SK-N-MC (cell line): ENCODE measurements around the gene HS1BP3.

Experiments
- DNase-seq: peaks from one replicate; pipeline ENCODE4 v3.0.0-alpha.2; 2011; ENCODE audit warnings: low read depth, low spot score
- H3K27ac ChIP-seq: fragments of 200-600 bp; sonication (generic); 2 replicates; pipeline ENCODE4 v1.5.1; 2016; ENCODE audit warnings: mixed run types
- H3K36me3 ChIP-seq: fragments of 200-600 bp; sonication (generic); 2 replicates; pipeline ENCODE4 v1.6.1; 2017; ENCODE audit warnings: antibody characterized with exemption, low read length, mixed read lengths; ENCODE audit not compliant: insufficient read depth
- H3K4me3 ChIP-seq: fragments of 200-600 bp; sonication (generic); 2 replicates; pipeline ENCODE4 v1.5.1; 2016
- H3K9ac ChIP-seq: fragments of 200-600 bp; sonication (generic); 2 replicates; pipeline ENCODE4 v1.8.0; 2017; ENCODE audit warnings: mixed run types, mixed read lengths; ENCODE audit not compliant: insufficient read length
- H3K9me3 ChIP-seq: fragments of 200-600 bp; sonication (generic); 2 replicates; pipeline ENCODE4 v1.6.1; 2017; ENCODE audit warnings: low read depth, mild to moderate bottlenecking, antibody characterized with exemption, low read length, moderate library complexity, mixed read lengths
- EZH2 ChIP-seq: fragments of 200-600 bp; sonication (generic); IDR thresholded peaks from one replicate; pipeline ENCODE4 v1.6.1; 2017; ENCODE audit warnings: antibody characterized with exemption
- FOXP2 ChIP-seq: optimal IDR thresholded peaks from 2 replicates; pipeline ENCODE3; 2011; ENCODE audit warnings: mild to moderate bottlenecking, moderate library complexity; ENCODE audit not compliant: insufficient read depth; ENCODE audit errors: extremely low read length, control extremely low read depth
- POLR2AphosphoS5 ChIP-seq: IDR thresholded peaks from 2 replicates; pipeline ENCODE4 v1.6.1; 2012; ENCODE audit warnings: mild to moderate bottlenecking, low read depth, low read length, borderline replicate concordance

The HS1BP3 gene

DNA sequence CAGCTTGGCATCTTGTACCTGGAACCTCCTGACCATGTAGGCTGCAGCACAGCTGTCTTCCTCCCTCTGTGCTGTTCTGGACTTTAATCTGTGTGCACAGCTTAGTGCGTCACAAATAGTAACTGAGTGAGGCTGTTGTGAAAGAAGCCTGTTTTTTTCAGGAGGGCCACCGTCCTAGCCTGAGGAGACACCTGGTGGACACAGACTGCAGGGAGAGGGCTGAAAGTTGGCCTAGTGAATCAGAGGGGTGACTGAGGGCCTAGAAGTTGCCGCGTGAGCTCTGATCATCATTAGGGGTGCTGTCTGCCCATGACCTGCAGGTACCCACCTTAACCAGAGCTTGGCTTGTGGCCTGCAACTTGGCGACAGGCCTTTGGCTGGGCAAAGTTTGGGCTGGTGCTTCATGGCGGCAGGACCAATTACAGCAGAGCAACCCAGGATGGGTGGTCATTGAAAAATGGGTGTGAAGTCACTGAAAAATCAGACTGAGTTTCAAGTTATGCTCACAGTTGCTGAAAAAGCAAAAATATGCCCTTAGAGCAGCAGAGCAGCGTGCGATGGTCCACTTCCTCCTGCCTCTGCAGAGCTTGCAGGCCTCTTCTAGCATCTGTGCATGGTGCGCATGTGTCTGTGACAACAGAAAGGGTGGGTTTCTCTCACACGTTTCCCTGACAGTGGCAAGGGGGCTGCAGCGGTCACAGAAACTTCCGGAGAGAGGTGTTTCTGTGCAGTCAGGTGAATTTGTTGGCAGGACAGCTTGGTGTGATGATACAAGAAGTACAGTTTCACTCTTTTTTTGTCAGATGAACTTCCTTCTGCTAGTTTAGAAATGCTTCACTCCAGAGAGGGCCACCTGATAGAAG lies 25.7 kb upstream of the HS1BP3 start:
- Histone ChIP-seq H3K9me3 (no peaks in the 10 kb centered on the region), H3K4me3 (no peak overlapping the region), H3K27ac (no peak overlapping the region), H3K9ac (no peak overlapping the region), H3K36me3 (no peaks in the 10 kb centered on the region)
- TF ChIP-seq EZH2: no peak
- TF ChIP-seq POLR2AphosphoS5: no peak
- TF ChIP-seq FOXP2: no peak
- no peak for DNase-seq

DNA sequence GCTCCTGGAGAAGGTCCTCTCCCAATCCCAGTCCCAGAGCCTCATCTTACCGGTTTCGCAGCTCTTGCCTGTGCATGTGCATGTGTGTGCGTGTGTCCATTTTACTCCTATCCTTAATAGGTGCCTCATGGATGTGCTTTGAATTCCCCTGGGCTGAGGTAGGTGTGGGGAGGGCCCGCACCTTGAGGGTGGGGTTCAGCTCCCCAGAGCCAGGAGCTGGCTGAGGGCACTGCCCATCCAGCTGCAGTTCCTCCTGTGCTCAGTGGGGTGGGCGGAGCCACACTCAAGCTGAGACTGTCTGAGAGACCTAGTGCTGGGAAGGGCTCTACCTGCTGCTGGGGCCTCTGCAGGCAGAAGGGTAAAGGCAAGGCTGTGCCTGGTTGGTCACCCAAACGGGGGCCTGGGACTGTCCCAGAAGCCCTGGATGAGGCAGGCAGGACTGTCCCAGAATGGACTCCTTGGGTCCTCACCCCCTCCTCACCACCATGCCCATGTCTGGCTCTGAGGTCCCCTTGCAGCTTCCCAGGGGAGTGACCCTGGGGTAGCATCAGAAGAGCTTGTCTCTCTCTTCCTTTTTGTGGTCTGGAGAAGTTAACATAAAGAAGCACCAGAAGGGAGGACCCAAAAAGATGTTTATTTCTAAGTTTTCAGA lies 24.9 kb upstream of the HS1BP3 start:
- no peak overlapping the region for H3K4me3 ChIP-seq
- no peak for DNase-seq
- no peak overlapping the region for H3K27ac ChIP-seq
- TF ChIP-seq EZH2 (no peak), FOXP2 (no peak), POLR2AphosphoS5 (no peak)
- H3K9ac ChIP-seq: no peak overlapping the region
- no peaks in the 10 kb centered on the region for H3K9me3 ChIP-seq
- no peaks in the 10 kb centered on the region for H3K36me3 ChIP-seq

DNA sequence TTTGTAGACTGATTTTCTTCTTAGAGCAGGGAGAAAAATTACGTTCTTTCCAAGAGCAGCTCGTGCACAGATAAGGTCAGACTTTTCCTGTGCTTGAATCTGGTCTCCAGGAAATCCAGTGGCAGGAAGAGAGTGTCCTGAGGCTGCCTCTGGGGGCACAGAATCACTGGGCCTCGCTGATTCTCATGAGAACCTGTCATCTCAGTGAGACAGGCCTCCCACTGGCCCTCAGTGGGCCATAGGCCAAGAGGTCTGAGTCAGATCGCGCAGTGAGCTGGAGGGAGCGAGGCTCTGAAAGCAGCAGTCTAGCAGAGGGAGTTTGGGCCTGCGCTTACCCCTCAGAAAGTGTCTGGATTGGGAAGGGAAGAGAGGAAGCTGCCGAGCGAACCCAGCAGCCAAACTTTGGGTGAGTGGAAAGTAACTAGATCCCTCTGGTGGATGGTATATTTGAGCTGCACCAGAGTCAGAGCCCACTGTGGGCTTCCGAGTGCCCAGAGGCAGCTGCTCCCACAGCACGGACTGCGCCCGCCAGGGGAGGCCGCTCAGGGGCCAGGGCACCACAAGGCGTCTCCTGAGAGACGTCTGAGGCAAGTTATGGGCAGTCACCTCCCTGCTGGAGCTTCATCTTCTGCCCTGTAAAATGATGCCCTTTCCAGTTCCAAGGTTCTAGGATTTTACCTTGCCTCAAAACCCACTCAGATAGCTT lies 24.2 kb upstream of the HS1BP3 start:
- H3K9me3 ChIP-seq: no peaks in the 10 kb centered on the region
- no peaks in the 10 kb centered on the region for H3K36me3 ChIP-seq
- no peak overlapping the region for H3K9ac ChIP-seq
- no peak for DNase-seq
- no peak overlapping the region for H3K27ac ChIP-seq
- TF ChIP-seq POLR2AphosphoS5 (no peak), EZH2 (no peak), FOXP2 (no peak)
- H3K4me3 ChIP-seq: no peak overlapping the region

DNA sequence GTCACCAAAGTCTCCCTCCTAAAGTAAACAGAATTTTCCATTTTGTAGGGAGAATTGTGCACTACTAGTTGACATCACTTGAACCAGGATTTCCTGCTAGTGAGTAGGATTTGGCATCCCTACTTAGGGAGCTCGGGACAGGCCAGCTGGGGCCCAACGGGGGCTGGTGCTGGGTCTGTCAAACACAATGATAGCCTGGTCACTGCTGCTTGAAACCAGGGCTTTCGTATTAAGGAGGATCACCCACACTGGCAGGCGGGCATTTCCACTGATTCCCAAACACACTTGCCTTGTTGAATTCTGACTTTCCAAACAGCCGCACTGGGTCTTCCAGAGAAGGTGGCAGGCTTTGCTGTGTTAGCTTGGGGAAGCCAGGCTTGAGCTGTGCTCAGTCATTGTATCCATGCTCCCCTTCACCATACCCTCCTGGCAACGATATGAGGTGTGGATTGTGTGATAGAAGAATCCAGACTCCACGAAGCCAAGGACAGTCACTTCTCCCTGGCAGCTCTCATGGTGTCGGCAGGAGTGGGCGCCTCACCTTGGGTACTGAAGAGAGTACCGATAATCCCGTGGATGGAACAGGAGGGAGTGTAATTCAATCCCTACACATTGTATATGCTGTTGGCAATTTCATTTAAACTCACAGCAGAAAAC lies 23.5 kb upstream of the HS1BP3 start:
- Histone ChIP-seq H3K9ac (no peak overlapping the region), H3K36me3 (no peaks in the 10 kb centered on the region), H3K9me3 (no peaks in the 10 kb centered on the region), H3K27ac (no peak overlapping the region), H3K4me3 (no peak overlapping the region)
- TF ChIP-seq FOXP2 (no peak), EZH2 (no peak), POLR2AphosphoS5 (no peak)
- DNase-seq: no peak

DNA sequence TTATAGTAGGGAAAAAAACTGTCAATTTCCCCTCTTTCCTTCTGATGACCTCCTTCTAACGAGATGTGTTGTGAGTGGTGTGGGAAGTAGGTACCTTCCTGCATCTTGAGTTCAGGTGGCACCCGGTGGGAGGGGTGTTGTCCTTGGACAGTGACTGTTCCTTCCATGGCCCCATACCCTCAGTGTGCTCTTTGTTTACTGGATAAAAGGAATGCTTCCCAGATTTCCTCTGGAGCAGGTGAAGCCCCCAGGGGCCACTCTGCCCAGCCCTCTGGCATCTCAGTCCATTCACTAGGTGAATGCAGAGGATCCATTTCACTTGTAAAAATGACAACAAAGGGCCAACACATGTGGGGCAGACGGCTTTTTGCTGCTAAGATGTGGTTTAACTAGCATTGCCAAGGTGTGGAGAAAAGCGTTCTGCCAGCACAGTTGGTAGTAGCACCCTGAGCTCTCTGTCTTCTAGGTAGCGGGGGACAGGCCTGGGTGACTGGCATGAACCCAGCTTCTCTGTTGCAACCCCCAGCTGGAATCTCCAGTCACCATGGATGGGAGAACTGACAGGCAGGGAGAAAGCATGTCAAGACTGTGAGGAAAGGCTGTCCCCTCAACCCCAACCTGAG lies 22.9 kb upstream of the HS1BP3 start:
- no peak overlapping the region for H3K4me3 ChIP-seq

DNA sequence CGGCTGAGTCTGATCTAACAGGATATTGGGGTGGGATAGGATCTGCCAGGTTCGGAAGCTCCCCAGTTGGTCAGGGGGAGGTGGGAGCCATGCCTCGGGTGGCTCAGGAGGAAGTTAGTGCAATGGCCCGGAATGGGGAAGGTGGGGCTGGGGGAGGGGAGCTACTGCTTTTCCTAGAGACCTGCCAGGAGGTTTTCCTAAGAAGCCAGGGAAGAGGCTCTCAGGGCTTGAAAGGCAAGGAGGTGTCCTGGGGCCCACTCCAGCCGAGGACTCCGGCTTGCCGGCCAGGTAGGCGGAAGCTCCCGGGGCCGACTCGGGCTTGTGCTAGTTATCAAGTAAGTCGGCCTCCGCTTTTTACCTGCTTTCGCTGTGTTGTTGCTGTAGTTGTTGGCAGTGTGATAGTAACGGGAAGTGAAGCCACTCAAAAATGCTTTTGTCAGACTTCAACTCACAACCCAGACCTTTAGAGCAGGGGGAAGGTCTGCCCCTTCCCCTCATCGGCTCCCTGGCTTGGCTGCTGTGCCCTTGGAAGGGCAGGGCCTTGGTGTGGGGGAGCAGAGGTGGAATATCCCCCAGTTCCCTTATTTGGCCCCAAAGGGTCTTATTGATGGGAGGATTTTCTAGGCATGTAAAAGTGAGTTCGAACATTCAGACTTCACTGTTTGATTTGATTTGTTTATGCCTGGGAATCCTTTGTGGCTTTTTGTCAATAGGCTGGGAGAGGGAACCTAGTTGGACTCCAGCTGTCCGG lies 21.5 kb upstream of the HS1BP3 start:
- no peak for DNase-seq
- Histone ChIP-seq H3K27ac (no peak overlapping the region), H3K4me3 (no peak overlapping the region), H3K36me3 (no peaks in the 10 kb centered on the region), H3K9me3 (no peaks in the 10 kb centered on the region), H3K9ac (no peak overlapping the region)
- TF ChIP-seq FOXP2 (no peak), EZH2 (no peak), POLR2AphosphoS5 (no peak)

More for the DNA sequence above, 22.9 kb upstream of the HS1BP3 start:
- no peak for DNase-seq
- no peaks in the 10 kb centered on the region for H3K9me3 ChIP-seq
- H3K36me3 ChIP-seq: no peaks in the 10 kb centered on the region
- TF ChIP-seq FOXP2 (no peak), EZH2 (no peak), POLR2AphosphoS5 (no peak)
- H3K27ac ChIP-seq: no peak overlapping the region
- H3K9ac ChIP-seq: no peak overlapping the region

DNA sequence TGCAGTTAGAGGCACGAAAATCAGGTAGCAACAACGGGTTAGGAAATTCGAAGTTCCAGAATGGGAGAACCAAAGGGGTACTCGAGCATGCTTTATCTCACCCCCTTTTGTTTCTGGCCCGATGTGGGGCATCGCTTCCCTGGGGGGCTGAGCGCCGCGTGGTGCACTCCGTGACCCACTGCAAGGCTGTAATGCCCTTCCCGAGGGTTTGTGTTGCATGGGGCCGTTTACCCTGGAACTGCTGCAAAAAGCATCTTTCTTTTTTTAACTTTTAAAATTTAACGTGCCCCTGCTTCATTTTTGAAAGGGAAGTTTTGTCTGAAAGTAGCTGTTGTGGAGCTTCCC lies 20.8 kb upstream of the HS1BP3 start:
- DNase-seq: no peak
- TF ChIP-seq POLR2AphosphoS5 (no peak), EZH2 (no peak), FOXP2 (no peak)
- H3K27ac ChIP-seq: no peak overlapping the region
- H3K9ac ChIP-seq: no peak overlapping the region
- no peaks in the 10 kb centered on the region for H3K36me3 ChIP-seq
- no peaks in the 10 kb centered on the region for H3K9me3 ChIP-seq
- no peak overlapping the region for H3K4me3 ChIP-seq
